Measurements from ENCODE around the gene FOS.

Gene FOS

GRCh38 chr14:75267141-75267721 is 11.4 kb upstream of the FOS start:
- H3K4me3 ChIP-seq (ENCODE audit: low read length), result peak overlapping the region; percentile 49
- H3K36me3 ChIP-seq (ENCODE audit: control insufficient read depth, insufficient read depth, low read length, severe bottlenecking), result no peaks in the 10 kb centered on the region
- DNase-seq (ENCODE audit: low read depth), result peak; percentile 88

GRCh38 chr14:75268633-75269550 is 9.7 kb upstream of the FOS start:
- no peak overlapping the region for H3K4me3 ChIP-seq (ENCODE audit: low read length)
- no peak for DNase-seq (ENCODE audit: low read depth)
- no peak overlapping the region for H3K9ac ChIP-seq (ENCODE audit: low read length)
- H3K4me1 ChIP-seq (ENCODE audit: control insufficient read depth, insufficient read depth, low read length), result peaks cover 29% of the 10 kb centered on the region
- H3K27me3 ChIP-seq (replicated peaks; ENCODE audit: control insufficient read depth, insufficient read depth, low read length), result no peaks in the 10 kb centered on the region
- no peaks in the 10 kb centered on the region for H3K9me3 ChIP-seq (ENCODE audit: control insufficient read depth, low read length)
- H3K36me3 ChIP-seq (ENCODE audit: control insufficient read depth, insufficient read depth, low read length, severe bottlenecking), result no peaks in the 10 kb centered on the region

More at GRCh38 chr14:75267141-75267721, 11.4 kb upstream of the FOS start:
- Histone ChIP-seq H3K9me3 (ENCODE audit: control insufficient read depth, low read length) (no peaks in the 10 kb centered on the region), H3K27me3 (replicated peaks; ENCODE audit: control insufficient read depth, insufficient read depth, low read length) (no peaks in the 10 kb centered on the region), H3K4me1 (ENCODE audit: control insufficient read depth, insufficient read depth, low read length) (peaks cover 18% of the 10 kb centered on the region), H3K9ac (ENCODE audit: low read length) (peak overlapping the region; percentile 60)

- H3K9ac ChIP-seq (ENCODE audit: low read length), result no peak overlapping the region
- no peak for DNase-seq (ENCODE audit: low read depth)
- no peaks in the 10 kb centered on the region for H3K9me3 ChIP-seq (ENCODE audit: control insufficient read depth, low read length)
- no peaks in the 10 kb centered on the region for H3K27me3 ChIP-seq (replicated peaks; ENCODE audit: control insufficient read depth, insufficient read depth, low read length)
- no peaks in the 10 kb centered on the region for H3K36me3 ChIP-seq (ENCODE audit: control insufficient read depth, insufficient read depth, low read length, severe bottlenecking)
- no peak overlapping the region for H3K4me3 ChIP-seq (ENCODE audit: low read length)
- peaks cover 40% of the 10 kb centered on the region for H3K4me1 ChIP-seq (ENCODE audit: control insufficient read depth, insufficient read depth, low read length)
These were observed 7.1 kb upstream of the FOS start for GRCh38 chr14:75271514-75271913.

- no peaks in the 10 kb centered on the region for H3K36me3 ChIP-seq (ENCODE audit: control insufficient read depth, insufficient read depth, low read length, severe bottlenecking)
- DNase-seq (ENCODE audit: low read depth), result peak; percentile 67
These were observed 5.2 kb upstream of the FOS start for GRCh38 chr14:75273272-75274049.

GRCh38 chr14:75274050-75274898 is 4.4 kb upstream of the FOS start:
- H3K4me3 ChIP-seq (ENCODE audit: low read length), result peak overlapping the region; percentile 25
- no peaks in the 10 kb centered on the region for H3K27me3 ChIP-seq (replicated peaks; ENCODE audit: control insufficient read depth, insufficient read depth, low read length)
- no peaks in the 10 kb centered on the region for H3K9me3 ChIP-seq (ENCODE audit: control insufficient read depth, low read length)
- no peaks in the 10 kb centered on the region for H3K36me3 ChIP-seq (ENCODE audit: control insufficient read depth, insufficient read depth, low read length, severe bottlenecking)
- H3K4me1 ChIP-seq (ENCODE audit: control insufficient read depth, insufficient read depth, low read length), result peaks cover 39% of the 10 kb centered on the region
- peak overlapping the region; percentile 18 for H3K9ac ChIP-seq (ENCODE audit: low read length)
- no peak for DNase-seq (ENCODE audit: low read depth)

More at GRCh38 chr14:75273272-75274049, 5.2 kb upstream of the FOS start:
- H3K4me1 ChIP-seq (ENCODE audit: control insufficient read depth, insufficient read depth, low read length), result peaks cover 36% of the 10 kb centered on the region
- H3K9me3 ChIP-seq (ENCODE audit: control insufficient read depth, low read length), result no peaks in the 10 kb centered on the region
- H3K4me3 ChIP-seq (ENCODE audit: low read length), result peak overlapping the region; percentile 25
- no peaks in the 10 kb centered on the region for H3K27me3 ChIP-seq (replicated peaks; ENCODE audit: control insufficient read depth, insufficient read depth, low read length)
- H3K9ac ChIP-seq (ENCODE audit: low read length), result peak overlapping the region; percentile 18

GRCh38 chr14:75274899-75275569 is 3.6 kb upstream of the FOS start:
- DNase-seq (ENCODE audit: low read depth), result no peak

GRCh38 chr14:75275598-75275997 is 3.0 kb upstream of the FOS start:
- no peaks in the 10 kb centered on the region for H3K9me3 ChIP-seq (ENCODE audit: control insufficient read depth, low read length)
- no peak overlapping the region for H3K4me3 ChIP-seq (ENCODE audit: low read length)
- H3K4me1 ChIP-seq (ENCODE audit: control insufficient read depth, insufficient read depth, low read length), result peaks cover 51% of the 10 kb centered on the region
- H3K36me3 ChIP-seq (ENCODE audit: control insufficient read depth, insufficient read depth, low read length, severe bottlenecking), result peaks cover 6% of the 10 kb centered on the region
- no peak for DNase-seq (ENCODE audit: low read depth)
- H3K27me3 ChIP-seq (replicated peaks; ENCODE audit: control insufficient read depth, insufficient read depth, low read length), result no peaks in the 10 kb centered on the region
- no peak overlapping the region for H3K9ac ChIP-seq (ENCODE audit: low read length)

More at GRCh38 chr14:75274899-75275569, 3.6 kb upstream of the FOS start:
- no peaks in the 10 kb centered on the region for H3K9me3 ChIP-seq (ENCODE audit: control insufficient read depth, low read length)
- no peak overlapping the region for H3K4me3 ChIP-seq (ENCODE audit: low read length)
- peaks cover 46% of the 10 kb centered on the region for H3K4me1 ChIP-seq (ENCODE audit: control insufficient read depth, insufficient read depth, low read length)
- H3K27me3 ChIP-seq (replicated peaks; ENCODE audit: control insufficient read depth, insufficient read depth, low read length), result no peaks in the 10 kb centered on the region
- no peak overlapping the region for H3K9ac ChIP-seq (ENCODE audit: low read length)
- H3K36me3 ChIP-seq (ENCODE audit: control insufficient read depth, insufficient read depth, low read length, severe bottlenecking), result peaks cover under 1% of the 10 kb centered on the region

GRCh38 chr14:75277008-75277814 is 1.4 kb upstream of the FOS start:
- Histone ChIP-seq H3K4me3 (ENCODE audit: low read length) (peak overlapping the region; percentile 95), H3K9ac (ENCODE audit: low read length) (peak overlapping the region; percentile 84), H3K27me3 (replicated peaks; ENCODE audit: control insufficient read depth, insufficient read depth, low read length) (no peaks in the 10 kb centered on the region), H3K9me3 (ENCODE audit: control insufficient read depth, low read length) (no peaks in the 10 kb centered on the region), H3K4me1 (ENCODE audit: control insufficient read depth, insufficient read depth, low read length) (peaks cover 59% of the 10 kb centered on the region), H3K36me3 (ENCODE audit: control insufficient read depth, insufficient read depth, low read length, severe bottlenecking) (peaks cover 22% of the 10 kb centered on the region)
- DNase-seq (ENCODE audit: low read depth), result peak; percentile 96

- H3K4me3 ChIP-seq (ENCODE audit: low read length), result peak overlapping the region; percentile 95
- H3K27me3 ChIP-seq (replicated peaks; ENCODE audit: control insufficient read depth, insufficient read depth, low read length), result no peaks in the 10 kb centered on the region
- no peak for DNase-seq (ENCODE audit: low read depth)
- H3K9me3 ChIP-seq (ENCODE audit: control insufficient read depth, low read length), result no peaks in the 10 kb centered on the region
- peak overlapping the region; percentile 84 for H3K9ac ChIP-seq (ENCODE audit: low read length)
- peaks cover 57% of the 10 kb centered on the region for H3K4me1 ChIP-seq (ENCODE audit: control insufficient read depth, insufficient read depth, low read length)
- H3K36me3 ChIP-seq (ENCODE audit: control insufficient read depth, insufficient read depth, low read length, severe bottlenecking), result peaks cover 24% of the 10 kb centered on the region
These were observed 710 bp upstream of the FOS start for GRCh38 chr14:75277815-75278421.

Measured in adipocyte (in vitro differentiated cells).